Stimulated activated CD4-positive, alpha-beta T cell treated with anti-CD3 and anti-CD28 coated beads, Interleukin-2, amount 100 ng/mL, for 48 hours (primary cell): ENCODE results near the gene RARRES1.

ENCODE experiments used
- DNase-seq, 2 donors: peaks; one replicate each; pipeline ENCODE4 v3.0.0-alpha.2; 2020

Gene RARRES1

GRCh38 chr3:158763421-158763820 lies 31.2 kb upstream of the RARRES1 start:
- no peak for DNase-seq

- DNase-seq, result no peak
These were observed 30.4 kb upstream of the RARRES1 start for GRCh38 chr3:158762701-158763100.

GRCh38 chr3:158761350-158761749 lies 29.1 kb upstream of the RARRES1 start:
- DNase-seq, result no peak

GRCh38 chr3:158755421-158755820 lies 23.2 kb upstream of the RARRES1 start:
- no peak for DNase-seq

GRCh38 chr3:158753854-158754253 lies 21.6 kb upstream of the RARRES1 start:
- no peak for DNase-seq

- no peak for DNase-seq
These were observed 19.1 kb upstream of the RARRES1 start for GRCh38 chr3:158751316-158751715.

GRCh38 chr3:158750016-158750415 lies 17.8 kb upstream of the RARRES1 start:
- DNase-seq, result no peak

- no peak for DNase-seq
These were observed 17.3 kb upstream of the RARRES1 start for GRCh38 chr3:158749526-158749925.

- DNase-seq, result no peak
These were observed 16.1 kb upstream of the RARRES1 start for GRCh38 chr3:158748237-158748828.

- DNase-seq, result no peak
These were observed 15.2 kb upstream of the RARRES1 start for GRCh38 chr3:158747417-158747816.

- no peak for DNase-seq
These were observed 13.3 kb upstream of the RARRES1 start for GRCh38 chr3:158745551-158745950.

- DNase-seq, result no peak
These were observed 12.5 kb upstream of the RARRES1 start for GRCh38 chr3:158744567-158745288.

- no peak for DNase-seq
These were observed 11.7 kb upstream of the RARRES1 start for GRCh38 chr3:158743664-158744566.

- no peak for DNase-seq
These were observed 10.8 kb upstream of the RARRES1 start for GRCh38 chr3:158742871-158743663.

GRCh38 chr3:158739661-158740060 lies 7.4 kb upstream of the RARRES1 start:
- DNase-seq, result no peak

- no peak for DNase-seq
These were observed 6.8 kb upstream of the RARRES1 start for GRCh38 chr3:158739078-158739477.

GRCh38 chr3:158738653-158739052 lies 6.4 kb upstream of the RARRES1 start:
- no peak for DNase-seq

- no peak for DNase-seq
These were observed 5.8 kb upstream of the RARRES1 start for GRCh38 chr3:158737976-158738615.

- DNase-seq, result no peak
These were observed 5.2 kb upstream of the RARRES1 start for GRCh38 chr3:158737410-158737809.

GRCh38 chr3:158735296-158736033 lies 3.2 kb upstream of the RARRES1 start:
- DNase-seq, result no peak

- DNase-seq, result no peak
These were observed 1.4 kb upstream of the RARRES1 start for GRCh38 chr3:158733656-158734055.

- DNase-seq, result no peak
These were observed 571 bp upstream of the RARRES1 start for GRCh38 chr3:158732856-158733200.
